Activated T-cell treated with anti-CD3 and anti-CD28 coated beads, Interleukin-2, amount 50 U/mL, for 72 hours (primary cell): ENCODE results near the gene S1PR1. TPM values are rescaled to one million over a fixed set of nuclear protein-coding genes. Genes with fewer than 3 reads are reported as not detected.

Experiments used
- ATAC-seq, 2 donors: fragments of 150-1000 bp; cut with Tn5 transposase; replicated peaks in 1 of 2; 2 replicates each; pipeline ENCODE4 v1.10.0; 2021; ENCODE audit warnings: moderate library complexity in 2 of 2, mild to moderate bottlenecking in 1 of 2
- DNase-seq, 2 donors: peaks; one replicate each; pipeline ENCODE4 v3.0.0; 2021 to 2022; ENCODE audit warnings: mixed read lengths in 1 of 2
- H3K27ac Mint-ChIP-seq: one replicate; pipeline ENCODE4 v1.8.0; 2022; ENCODE audit warnings: mild to moderate bottlenecking, moderate library complexity, mixed read lengths
- H3K27me3 Mint-ChIP-seq: one replicate; pipeline ENCODE4 v1.8.0; 2022; ENCODE audit warnings: low read depth, mixed read lengths
- H3K36me3 Mint-ChIP-seq, 2 donors: one replicate each; pipeline ENCODE4 v1.8.0; 2022; ENCODE audit warnings: mixed read lengths in 2 of 2, mild to moderate bottlenecking in 1 of 2; ENCODE audit not compliant: insufficient read depth in 2 of 2
- H3K4me1 Mint-ChIP-seq: one replicate; pipeline ENCODE4 v1.8.0; 2022; ENCODE audit warnings: low read depth, mixed read lengths
- H3K4me3 Mint-ChIP-seq, 2 donors: one replicate each; pipeline ENCODE4 v1.8.0; 2022; ENCODE audit warnings: mild to moderate bottlenecking in 2 of 2, mixed read lengths in 2 of 2, moderate library complexity in 2 of 2
- H3K9me3 Mint-ChIP-seq, 2 donors: one replicate each; pipeline ENCODE4 v1.8.0; 2022; ENCODE audit warnings: mixed read lengths in 2 of 2
- total RNA-seq, 2 donors: library from RNA; stranded (reverse); gene quantifications; one replicate each; pipeline ENCODE4 v1.2.3, GENCODE V29; 2022

Gene S1PR1
- total RNA-seq, 2 donors from 2014 or later, result 135 to 157 TPM

- ATAC-seq (no peak), DNase-seq (no peak)
- H3K4me3 Mint-ChIP-seq, result peak overlapping the region; percentile 78 to 97
- H3K4me1 Mint-ChIP-seq, result peaks cover 61% of the 10 kb centered on the region
- H3K9me3 Mint-ChIP-seq, result no peaks in the 10 kb centered on the region
- H3K27me3 Mint-ChIP-seq, result no peaks in the 10 kb centered on the region
- peak overlapping the region; percentile 86 for H3K27ac Mint-ChIP-seq
- peaks cover 45 to 58% of the 10 kb centered on the region in 2 donors for H3K36me3 Mint-ChIP-seq
These were observed 4.8 kb downstream of the S1PR1 start for GRCh38 chr1:101241485-101242225.

- DNase-seq (no peak), ATAC-seq (no peak)
- Mint-ChIP-seq H3K36me3 (peaks cover 37 to 49% of the 10 kb centered on the region in 2 donors), H3K4me1 (peaks cover 67% of the 10 kb centered on the region), H3K27ac (peak overlapping the region; percentile 86), H3K9me3 (no peaks in the 10 kb centered on the region), H3K4me3 (peak overlapping the region; percentile 78 to 97), H3K27me3 (no peaks in the 10 kb centered on the region)
These were observed 5.7 kb downstream of the S1PR1 start for GRCh38 chr1:101242324-101243050.

GRCh38 chr1:101243751-101244150 lies 6.9 kb downstream of the S1PR1 start:
- Mint-ChIP-seq H3K4me1 (peaks cover 72% of the 10 kb centered on the region), H3K27me3 (no peaks in the 10 kb centered on the region), H3K4me3 (peak overlapping the region; percentile 7 to 42), H3K27ac (peak overlapping the region; percentile 85), H3K36me3 (peaks cover 29 to 42% of the 10 kb centered on the region in 2 donors), H3K9me3 (no peaks in the 10 kb centered on the region)
- DNase-seq (no peak), ATAC-seq (no peak)

GRCh38 chr1:101244842-101245241 lies 8.0 kb downstream of the S1PR1 start:
- Mint-ChIP-seq H3K4me3 (no peak overlapping the region), H3K9me3 (no peaks in the 10 kb centered on the region), H3K27me3 (no peaks in the 10 kb centered on the region), H3K36me3 (peaks cover 18 to 31% of the 10 kb centered on the region in 2 donors), H3K27ac (peak overlapping the region; percentile 33), H3K4me1 (peaks cover 64% of the 10 kb centered on the region)
- DNase-seq (no peak), ATAC-seq (no peak)

GRCh38 chr1:101245246-101245927 lies 8.6 kb downstream of the S1PR1 start:
- Mint-ChIP-seq H3K9me3 (no peaks in the 10 kb centered on the region), H3K4me1 (peaks cover 67% of the 10 kb centered on the region), H3K27ac (peak overlapping the region; percentile 77), H3K36me3 (peaks cover 12 to 26% of the 10 kb centered on the region in 2 donors), H3K4me3 (no peak overlapping the region), H3K27me3 (no peaks in the 10 kb centered on the region)
- ATAC-seq (peak; percentile 14 to 30), DNase-seq (no peak)

GRCh38 chr1:101247404-101248287 lies 10.8 kb downstream of the S1PR1 start:
- H3K4me1 Mint-ChIP-seq, result peaks cover 69% of the 10 kb centered on the region

GRCh38 chr1:101250222-101250621 lies 13.4 kb downstream of the S1PR1 start:
- no peaks in the 10 kb centered on the region for H3K36me3 Mint-ChIP-seq
- DNase-seq (no peak), ATAC-seq (no peak)
- H3K9me3 Mint-ChIP-seq, result no peaks in the 10 kb centered on the region
- peak overlapping the region; percentile 54 for H3K27ac Mint-ChIP-seq
- H3K27me3 Mint-ChIP-seq, result no peaks in the 10 kb centered on the region
- H3K4me1 Mint-ChIP-seq, result peaks cover 57% of the 10 kb centered on the region
- H3K4me3 Mint-ChIP-seq, result peak overlapping the region in 1 of 2 donors; percentile 56

More at GRCh38 chr1:101247404-101248287, 10.8 kb downstream of the S1PR1 start:
- no peak for DNase-seq
- Mint-ChIP-seq H3K27me3 (no peaks in the 10 kb centered on the region), H3K9me3 (no peaks in the 10 kb centered on the region), H3K27ac (peak overlapping the region; percentile 0), H3K4me3 (peak overlapping the region in 1 of 2 donors; percentile 1), H3K36me3 (peaks cover 4 to 7% of the 10 kb centered on the region in 2 donors)
- ATAC-seq, result peak in 1 of 2 donors; percentile 20

- Mint-ChIP-seq H3K27ac (peak overlapping the region; percentile 38), H3K4me1 (peaks cover 51% of the 10 kb centered on the region), H3K27me3 (no peaks in the 10 kb centered on the region), H3K9me3 (no peaks in the 10 kb centered on the region), H3K4me3 (peak overlapping the region in 1 of 2 donors; percentile 56), H3K36me3 (no peaks in the 10 kb centered on the region)
- no peak for ATAC-seq
- DNase-seq, result no peak
These were observed 13.9 kb downstream of the S1PR1 start for GRCh38 chr1:101250656-101251272.

GRCh38 chr1:101251504-101251903 lies 14.7 kb downstream of the S1PR1 start:
- H3K4me1 Mint-ChIP-seq, result peaks cover 47% of the 10 kb centered on the region
- H3K4me3 Mint-ChIP-seq, result peak overlapping the region in 1 of 2 donors; percentile 56
- H3K36me3 Mint-ChIP-seq, result no peaks in the 10 kb centered on the region
- DNase-seq, result no peak
- H3K27ac Mint-ChIP-seq, result peak overlapping the region; percentile 38
- ATAC-seq, result peak in 1 of 2 donors; percentile 30
- no peaks in the 10 kb centered on the region for H3K27me3 Mint-ChIP-seq
- H3K9me3 Mint-ChIP-seq, result no peaks in the 10 kb centered on the region

GRCh38 chr1:101253976-101254674 lies 17.3 kb downstream of the S1PR1 start:
- DNase-seq, result no peak
- H3K4me3 Mint-ChIP-seq, result peak overlapping the region in 1 of 2 donors; percentile 60

GRCh38 chr1:101257500-101258325 lies 20.9 kb downstream of the S1PR1 start:
- peak; percentile 26 to 52 for ATAC-seq
- DNase-seq, result peak; percentile 29 to 43
- H3K27me3 Mint-ChIP-seq, result no peaks in the 10 kb centered on the region
- no peaks in the 10 kb centered on the region for H3K36me3 Mint-ChIP-seq
- H3K4me3 Mint-ChIP-seq, result peak overlapping the region; percentile 31 to 86
- no peaks in the 10 kb centered on the region for H3K9me3 Mint-ChIP-seq
- peaks cover 63% of the 10 kb centered on the region for H3K4me1 Mint-ChIP-seq
- H3K27ac Mint-ChIP-seq, result peak overlapping the region; percentile 92

More at GRCh38 chr1:101253976-101254674, 17.3 kb downstream of the S1PR1 start:
- peak overlapping the region; percentile 55 for H3K27ac Mint-ChIP-seq
- H3K27me3 Mint-ChIP-seq, result no peaks in the 10 kb centered on the region
- peaks cover 61% of the 10 kb centered on the region for H3K4me1 Mint-ChIP-seq
- no peaks in the 10 kb centered on the region for H3K9me3 Mint-ChIP-seq
- peak; percentile 68 to 81 for ATAC-seq
- H3K36me3 Mint-ChIP-seq, result no peaks in the 10 kb centered on the region
